Neural progenitor cell (in vitro differentiated cells): ENCODE data around the gene HIPK2.

Experiments used
- CTCF ChIP-seq: fragments of 200-600 bp; sonication (generic); IDR thresholded peaks from 2 replicates; pipeline ENCODE4 v1.5.1; 2017; ENCODE audit warnings: antibody characterized with exemption, mild to moderate bottlenecking
- EZH2 ChIP-seq: fragments of 200-600 bp; sonication (generic); IDR thresholded peaks from 2 replicates; pipeline ENCODE4 v1.6.1; 2017; ENCODE audit warnings: antibody characterized with exemption, mild to moderate bottlenecking, moderate library complexity
- EZH2phosphoT487 ChIP-seq: fragments of 200-600 bp; sonication (generic); IDR thresholded peaks from 2 replicates; pipeline ENCODE4 v1.6.1; 2017; ENCODE audit warnings: antibody characterized with exemption

- TF ChIP-seq CTCF: no peak
- TF ChIP-seq EZH2phosphoT487: no peak
- TF ChIP-seq EZH2: no peak
These were observed 58.9 kb downstream of the HIPK2 start for GRCh38 chr7:139718859-139719258.
